D721Med (cell line): ENCODE measurements around the gene RALGAPA2.

Source experiments
- DNase-seq: peaks from one replicate; pipeline ENCODE4 v3.0.0; 2011; ENCODE audit warnings: low spot score; ENCODE audit not compliant: insufficient read length
- FAIRE-seq: peaks from 2 replicates; lab custom pipeline; 2011; peaks lifted over from hg19 to GRCh38; lab: Jason Lieb, UNC
- CTCF ChIP-seq: IDR thresholded peaks from 2 replicates; pipeline ENCODE4 v1.5.1; 2012; ENCODE audit warnings: mild to moderate bottlenecking, control low read depth; ENCODE audit not compliant: insufficient read depth; ENCODE audit errors: missing control alignments

RALGAPA2 gene

GRCh38 chr20:20482453-20482852, 230.0 kb downstream of the RALGAPA2 start:
- no peak for FAIRE-seq
- DNase-seq: no peak
- no peak for TF ChIP-seq CTCF

- no peak for TF ChIP-seq CTCF
- no peak for FAIRE-seq
- DNase-seq: no peak
Measured at GRCh38 chr20:20480689-20481088, 231.8 kb downstream of the RALGAPA2 start.

GRCh38 chr20:20480126-20480525, 232.3 kb downstream of the RALGAPA2 start:
- DNase-seq (no peak), FAIRE-seq (no peak)
- no peak for TF ChIP-seq CTCF

GRCh38 chr20:20477444-20478041, 234.9 kb downstream of the RALGAPA2 start:
- TF ChIP-seq CTCF: no peak
- FAIRE-seq: no peak

GRCh38 chr20:20476504-20476903, 235.9 kb downstream of the RALGAPA2 start:
- FAIRE-seq (no peak), DNase-seq (no peak)
- no peak for TF ChIP-seq CTCF

More at GRCh38 chr20:20477444-20478041, 234.9 kb downstream of the RALGAPA2 start:
- DNase-seq: no peak

GRCh38 chr20:20473657-20474056, 238.8 kb downstream of the RALGAPA2 start:
- no peak for DNase-seq
- no peak for TF ChIP-seq CTCF
- no peak for FAIRE-seq

GRCh38 chr20:20472684-20473274, 239.7 kb downstream of the RALGAPA2 start:
- DNase-seq: no peak
- FAIRE-seq: no peak
- no peak for TF ChIP-seq CTCF
